ENCODE data around the gene SLC35D2.
A peak's percentile ranks its signal among the peaks of the same experiment; 100 is the strongest.

Gene SLC35D2

GRCh38 chr9:96418083-96418919 is 34.8 kb upstream of the SLC35D2 start, which contains the start of gene ZNF367 (continued):
- peak; percentile 73 for TF ChIP-seq SP2 (tag by site-specific recombination; IDR thresholded peaks at IDR 0.05)
- TF ChIP-seq ZNF335 (tag by site-specific recombination; conservative IDR thresholded peaks at IDR 0.05): peak; percentile 17
- no peak for TF ChIP-seq ZNF394 (tag by site-specific recombination; IDR thresholded peaks at IDR 0.05; ENCODE audit: borderline replicate concordance)
- TF ChIP-seq ZNF768 (tag by site-specific recombination; IDR thresholded peaks at IDR 0.05): no peak
- peak; percentile 52; the same call in 1 of the 2 replicates for TF ChIP-seq CTCF (tag by site-specific recombination; IDR thresholded peaks at IDR 0.05)
- TF ChIP-seq ZNF350 (tag by site-specific recombination; IDR thresholded peaks at IDR 0.05): no peak
- TF ChIP-seq, protein P1, sequence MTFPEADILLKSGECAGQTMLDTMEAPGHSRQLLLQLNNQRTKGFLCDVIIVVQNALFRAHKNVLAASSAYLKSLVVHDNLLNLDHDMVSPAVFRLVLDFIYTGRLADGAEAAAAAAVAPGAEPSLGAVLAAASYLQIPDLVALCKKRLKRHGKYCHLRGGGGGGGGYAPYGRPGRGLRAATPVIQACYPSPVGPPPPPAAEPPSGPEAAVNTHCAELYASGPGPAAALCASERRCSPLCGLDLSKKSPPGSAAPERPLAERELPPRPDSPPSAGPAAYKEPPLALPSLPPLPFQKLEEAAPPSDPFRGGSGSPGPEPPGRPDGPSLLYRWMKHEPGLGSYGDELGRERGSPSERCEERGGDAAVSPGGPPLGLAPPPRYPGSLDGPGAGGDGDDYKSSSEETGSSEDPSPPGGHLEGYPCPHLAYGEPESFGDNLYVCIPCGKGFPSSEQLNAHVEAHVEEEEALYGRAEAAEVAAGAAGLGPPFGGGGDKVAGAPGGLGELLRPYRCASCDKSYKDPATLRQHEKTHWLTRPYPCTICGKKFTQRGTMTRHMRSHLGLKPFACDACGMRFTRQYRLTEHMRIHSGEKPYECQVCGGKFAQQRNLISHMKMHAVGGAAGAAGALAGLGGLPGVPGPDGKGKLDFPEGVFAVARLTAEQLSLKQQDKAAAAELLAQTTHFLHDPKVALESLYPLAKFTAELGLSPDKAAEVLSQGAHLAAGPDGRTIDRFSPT (tag by site-specific recombination; IDR thresholded peaks at IDR 0.05): 0 out of 2 replicates have a peak, but pooled peaks have one; percentile 10
- peak; percentile 85; the same call in 1 of the 2 replicates for TF ChIP-seq HOXA7 (CRISPR knock-in tag; IDR thresholded peaks at IDR 0.05; ENCODE audit: borderline replicate concordance)
- TF ChIP-seq ZNF266 (tag by site-specific recombination; IDR thresholded peaks at IDR 0.05; ENCODE audit: low read depth): no peak
- TF ChIP-seq ZNF354C (tag by site-specific recombination; IDR thresholded peaks at IDR 0.05; ENCODE audit: borderline replicate concordance, low read depth): no peak
- no peak; the same call in 1 of the 2 replicates for TF ChIP-seq ZBTB11 (tag by site-specific recombination; conservative IDR thresholded peaks at IDR 0.05; ENCODE audit: low read depth)
- no peak for TF ChIP-seq ZNF302 (tag by site-specific recombination; IDR thresholded peaks at IDR 0.05; ENCODE audit: low read depth)
- TF ChIP-seq ZNF148 (tag by site-specific recombination; IDR thresholded peaks at IDR 0.05; ENCODE audit: borderline replicate concordance): no peak
- TF ChIP-seq ZNF747 (tag by site-specific recombination; IDR thresholded peaks at IDR 0.05): no peak
- TF ChIP-seq ZNF114 (tag by site-specific recombination; IDR thresholded peaks at IDR 0.05): no peak
- TF ChIP-seq ZNF510 (tag by site-specific recombination; IDR thresholded peaks at IDR 0.05; ENCODE audit: insufficient replicate concordance): no peak
- no peak for TF ChIP-seq ZNF146 (tag by site-specific recombination; IDR thresholded peaks at IDR 0.05)
- TF ChIP-seq ZNF174 (tag by site-specific recombination; IDR thresholded peaks at IDR 0.05): no peak
- no peak for TF ChIP-seq ZNF184 (tag by site-specific recombination; IDR thresholded peaks at IDR 0.05)
- TF ChIP-seq ZNF571 (tag by site-specific recombination; IDR thresholded peaks at IDR 0.05): no peak
- TF ChIP-seq ZNF585B (tag by site-specific recombination; IDR thresholded peaks at IDR 0.05): no peak
- TF ChIP-seq ZBTB20 (tag by site-specific recombination; IDR thresholded peaks at IDR 0.05): peak; percentile 44; the same call in 1 of the 2 replicates
- no peak for TF ChIP-seq ZNF16 (tag by site-specific recombination; IDR thresholded peaks at IDR 0.05; ENCODE audit: low read depth)
- TF ChIP-seq SALL2 (tag by site-specific recombination; IDR thresholded peaks at IDR 0.05; ENCODE audit: borderline replicate concordance): no peak
- TF ChIP-seq ZNF19 (tag by site-specific recombination; IDR thresholded peaks at IDR 0.05; ENCODE audit: low read depth): no peak
- TF ChIP-seq ZBTB8A (tag by site-specific recombination; IDR thresholded peaks at IDR 0.05): no peak; the same call in 1 of the 2 replicates
- TF ChIP-seq ZEB2 (tag by site-specific recombination; IDR thresholded peaks at IDR 0.05): peak; percentile 79
- TF ChIP-seq ZNF221 (tag by site-specific recombination; IDR thresholded peaks at IDR 0.05; ENCODE audit: borderline replicate concordance): no peak

Measured in HEK293 (cell line).